ENCODE measurements around the gene G6PD.
"Not testable (repeated sequence)": the region's sequence is repeated elsewhere in the genome, so short reads cannot be mapped to it uniquely, and the experiment has no call there.

Gene G6PD

GRCh38 chrX:154552112-154552806, 5.6 kb upstream of the G6PD start:
- DNase-seq (ENCODE audit: low spot score in 2 of 2): not testable (repeated sequence)
- H3K27ac Mint-ChIP-seq: peak overlapping the region; percentile 82
- H3K36me3 Mint-ChIP-seq: peaks cover 63% of the 10 kb centered on the region

GRCh38 chrX:154549766-154550165, 3.1 kb upstream of the G6PD start:
- peaks cover 45% of the 10 kb centered on the region for H3K4me1 Mint-ChIP-seq
- peak overlapping the region; percentile 82 for H3K27ac Mint-ChIP-seq

More at GRCh38 chrX:154552112-154552806, 5.6 kb upstream of the G6PD start:
- not testable (repeated sequence) for H3K9me3 Mint-ChIP-seq, ATAC-seq, H3K4me3 Mint-ChIP-seq
- peaks cover 35% of the 10 kb centered on the region for H3K4me1 Mint-ChIP-seq

GRCh38 chrX:154548028-154548316, 1.3 kb upstream of the G6PD start:
- peaks cover 75% of the 10 kb centered on the region for H3K36me3 Mint-ChIP-seq
- DNase-seq (ENCODE audit: low spot score in 2 of 2) (no peak), ATAC-seq (no peak)
- H3K4me1 Mint-ChIP-seq: peaks cover 44% of the 10 kb centered on the region
- H3K27ac Mint-ChIP-seq: peak overlapping the region; percentile 97
- H3K4me3 Mint-ChIP-seq: peak overlapping the region; percentile 99
- H3K9me3 Mint-ChIP-seq: no peaks in the 10 kb centered on the region

More at GRCh38 chrX:154549766-154550165, 3.1 kb upstream of the G6PD start:
- ATAC-seq (no peak), DNase-seq (ENCODE audit: low spot score in 2 of 2) (no peak)
- no peaks in the 10 kb centered on the region for H3K9me3 Mint-ChIP-seq
- peak overlapping the region; percentile 99 for H3K4me3 Mint-ChIP-seq
- peaks cover 74% of the 10 kb centered on the region for H3K36me3 Mint-ChIP-seq

- Mint-ChIP-seq H3K4me3 (peak within 1 kb of the TSS; percentile 99), H3K27ac (peak within 1 kb of the TSS; percentile 97), H3K4me1 (peaks cover 47% of the 10 kb centered on the region), H3K9me3 (no peaks in the 10 kb centered on the region), H3K36me3 (peaks cover 79% of the 10 kb centered on the region)
- ATAC-seq (peak; percentile 82), DNase-seq (ENCODE audit: low spot score in 2 of 2) (peak; percentile 83 to 93)
Measured at GRCh38 chrX:154547245-154548027, 790 bp upstream of the G6PD start, which contains the start of gene IKBKG. IKBKG (plus strand) TSS chrX:154547620; CDS start chrX:154552003, 4,383 bp downstream.

GRCh38 chrX:154545673-154546274, 872 bp downstream of the G6PD start:
- no peak for DNase-seq (ENCODE audit: low spot score in 2 of 2)
- no peak for ATAC-seq
- peaks cover 46% of the 10 kb centered on the region for H3K4me1 Mint-ChIP-seq
- H3K9me3 Mint-ChIP-seq: no peaks in the 10 kb centered on the region
- peak overlapping the region; percentile 99 for H3K4me3 Mint-ChIP-seq
- H3K27ac Mint-ChIP-seq: peak overlapping the region; percentile 26
- H3K36me3 Mint-ChIP-seq: peaks cover 72% of the 10 kb centered on the region

- H3K4me1 Mint-ChIP-seq: peaks cover 40% of the 10 kb centered on the region
- H3K9me3 Mint-ChIP-seq: no peaks in the 10 kb centered on the region
- ATAC-seq: peak; percentile 49
- DNase-seq (ENCODE audit: low spot score in 2 of 2): peak; percentile 12 to 59
- peaks cover 79% of the 10 kb centered on the region for H3K36me3 Mint-ChIP-seq
- H3K4me3 Mint-ChIP-seq: peak overlapping the region; percentile 99
- peak overlapping the region; percentile 99 for H3K27ac Mint-ChIP-seq
Measured at GRCh38 chrX:154542723-154543424, 3.8 kb downstream of the G6PD start.

GRCh38 chrX:154541896-154542722, 4.5 kb downstream of the G6PD start:
- peaks cover 78% of the 10 kb centered on the region for H3K36me3 Mint-ChIP-seq
- DNase-seq (ENCODE audit: low spot score in 2 of 2) (peak; percentile 15 to 66), ATAC-seq (peak; percentile 71)
- peak overlapping the region; percentile 99 for H3K27ac Mint-ChIP-seq
- peaks cover 38% of the 10 kb centered on the region for H3K4me1 Mint-ChIP-seq
- H3K4me3 Mint-ChIP-seq: peak overlapping the region; percentile 99
- no peaks in the 10 kb centered on the region for H3K9me3 Mint-ChIP-seq

- DNase-seq (ENCODE audit: low spot score in 2 of 2): no peak
- H3K27ac Mint-ChIP-seq: peak overlapping the region; percentile 99
- no peak for ATAC-seq
- H3K9me3 Mint-ChIP-seq: no peaks in the 10 kb centered on the region
- peaks cover 38% of the 10 kb centered on the region for H3K4me1 Mint-ChIP-seq
- peaks cover 77% of the 10 kb centered on the region for H3K36me3 Mint-ChIP-seq
- H3K4me3 Mint-ChIP-seq: peak overlapping the region; percentile 99
Measured at GRCh38 chrX:154541589-154541895, 5.1 kb downstream of the G6PD start.

GRCh38 chrX:154540897-154541535, 5.6 kb downstream of the G6PD start:
- peak overlapping the region; percentile 99 for H3K27ac Mint-ChIP-seq
- peaks cover 35% of the 10 kb centered on the region for H3K4me1 Mint-ChIP-seq
- peaks cover 72% of the 10 kb centered on the region for H3K36me3 Mint-ChIP-seq
- no peaks in the 10 kb centered on the region for H3K9me3 Mint-ChIP-seq
- peak overlapping the region; percentile 99 for H3K4me3 Mint-ChIP-seq
- DNase-seq (ENCODE audit: low spot score in 2 of 2) (no peak), ATAC-seq (no peak)

- peaks cover 32% of the 10 kb centered on the region for H3K4me1 Mint-ChIP-seq
- not testable (repeated sequence) for H3K9me3 Mint-ChIP-seq; ATAC-seq; DNase-seq (ENCODE audit: low spot score in 2 of 2)
- H3K27ac Mint-ChIP-seq: peak overlapping the region; percentile 99
- H3K4me3 Mint-ChIP-seq: peak overlapping the region; percentile 99
- peaks cover 70% of the 10 kb centered on the region for H3K36me3 Mint-ChIP-seq
Measured at GRCh38 chrX:154540365-154540764, 6.3 kb downstream of the G6PD start.

GRCh38 chrX:154539077-154539476, 7.6 kb downstream of the G6PD start:
- no peak overlapping the region for H3K4me3 Mint-ChIP-seq

GRCh38 chrX:154535892-154536291, 10.8 kb downstream of the G6PD start:
- Mint-ChIP-seq H3K27ac (no peak overlapping the region), H3K4me1 (peaks cover 22% of the 10 kb centered on the region), H3K36me3 (peaks cover 71% of the 10 kb centered on the region), H3K9me3 (no peaks in the 10 kb centered on the region), H3K4me3 (no peak overlapping the region)
- DNase-seq (ENCODE audit: low spot score in 2 of 2): no peak
- ATAC-seq: no peak

More at GRCh38 chrX:154539077-154539476, 7.6 kb downstream of the G6PD start:
- H3K9me3 Mint-ChIP-seq: no peaks in the 10 kb centered on the region
- no peak for ATAC-seq
- peaks cover 33% of the 10 kb centered on the region for H3K4me1 Mint-ChIP-seq
- no peak for DNase-seq (ENCODE audit: low spot score in 2 of 2)
- peak overlapping the region; percentile 67 for H3K27ac Mint-ChIP-seq
- H3K36me3 Mint-ChIP-seq: peaks cover 68% of the 10 kb centered on the region

- Mint-ChIP-seq H3K4me1 (peaks cover 17% of the 10 kb centered on the region), H3K4me3 (peak overlapping the region; percentile 20), H3K9me3 (no peaks in the 10 kb centered on the region), H3K27ac (peak overlapping the region; percentile 43), H3K36me3 (peaks cover 68% of the 10 kb centered on the region)
- ATAC-seq (peak; percentile 98), DNase-seq (ENCODE audit: low spot score in 2 of 2) (peak; percentile 79 to 90)
Measured at GRCh38 chrX:154534526-154535322, 11.9 kb downstream of the G6PD start.

All from stimulated activated effector memory CD8-positive, alpha-beta T cell treated with anti-CD3 and anti-CD28 coated beads, Interleukin-12 subunit alpha, Interleukin-12 subunit beta, amount 100 ng/mL, for 72 hours (primary cell).